Endothelial cell of umbilical vein (primary cell): ENCODE data around the gene PIMREG. TPM values are rescaled to one million over a fixed set of nuclear protein-coding genes. Genes with fewer than 3 reads are reported as not detected.

Experiments
- BruUV-seq: library from RNA; stranded (reverse); fragments of 400-500 nt; replicated peaks from 2 replicates; lab custom pipeline; 2021; lab: Mats Ljungman, UMichigan
- CTCF ChIA-PET: fragments of 300-600, 350-600 bp; sonication (Branson Sonifier 250); formaldehyde crosslinking; loops from one replicate; lab custom pipeline; 2021; ENCODE audit warnings: antibody characterized with exemption, inconsistent platforms; lab: Charles Lee
- POLR2A ChIA-PET: fragments of 300-600, 350-600 bp; sonication (Branson Sonifier 250); formaldehyde crosslinking; loops from one replicate; lab custom pipeline; 2021; ENCODE audit warnings: antibody characterized with exemption, inconsistent platforms; lab: Charles Lee
- DNase-seq: peaks from one replicate; pipeline ENCODE4 v3.0.0-alpha.2; 2011; ENCODE audit warnings: low read depth, low spot score
- FAIRE-seq: peaks from 2 replicates; lab custom pipeline; 2011; peaks lifted over from hg19 to GRCh38; lab: Jason Lieb, UNC
- H2AFZ ChIP-seq: 2 replicates; pipeline ENCODE4 v1.6.0; 2012; ENCODE audit warnings: low read depth, low read length, control low read depth, inconsistent platforms
- H3K27ac ChIP-seq: 2 replicates; pipeline ENCODE4 v1.5.1; 2011; ENCODE audit warnings: low read depth, mild to moderate bottlenecking, control low read depth, low read length, moderate library complexity; ENCODE audit not compliant: insufficient read depth
- H3K27me3 ChIP-seq, 2 experiments: 2 replicates each; pipeline versions ENCODE4 v1.6.0 to v1.6.1; 2011; ENCODE audit warnings: low read length in 2 of 2, mixed read lengths in 1 of 2; ENCODE audit not compliant: control insufficient read depth in 2 of 2, insufficient read depth in 2 of 2
- H3K36me3 ChIP-seq, 2 experiments: 2 replicates in 1 of 2; 3 replicates in 1 of 2; pipeline ENCODE4 v1.5.1; 2011; ENCODE audit warnings: low read length in 2 of 2, mild to moderate bottlenecking in 1 of 2, moderate library complexity in 1 of 2; ENCODE audit not compliant: control insufficient read depth in 2 of 2, insufficient read depth in 2 of 2; ENCODE audit errors: extremely low read depth in 1 of 2
- H3K4me1 ChIP-seq: 3 replicates; pipeline ENCODE4 v1.5.1; 2011; ENCODE audit warnings: mild to moderate bottlenecking, low read length; ENCODE audit not compliant: control insufficient read depth, insufficient read depth; ENCODE audit errors: extremely low read depth
- H3K4me2 ChIP-seq: 2 replicates; pipeline ENCODE4 v1.6.1; 2011; ENCODE audit warnings: low read length, control low read depth, mixed read lengths; ENCODE audit not compliant: insufficient read depth
- H3K4me3 ChIP-seq, 3 experiments: fragments of 200-600 bp in 1 of 3; sonication (generic), shearing (Covaris generic) in 1 of 3; replicated peaks in 1 of 3; 2 replicates each; pipeline ENCODE4 v1.5.1; 2011 to 2016; ENCODE audit warnings: control low read depth in 3 of 3, low read length in 3 of 3, mild to moderate bottlenecking in 2 of 3, inconsistent platforms in 1 of 3, low read depth in 1 of 3, moderate library complexity in 1 of 3; ENCODE audit not compliant: insufficient read depth in 1 of 3
- H3K79me2 ChIP-seq: 2 replicates; pipeline ENCODE4 v1.6.0; 2012; ENCODE audit warnings: low read length, inconsistent platforms; ENCODE audit not compliant: control insufficient read depth, insufficient read depth
- H3K9ac ChIP-seq: replicated peaks from 2 replicates; pipeline ENCODE3; 2011; ENCODE audit warnings: low read length, control low read depth; ENCODE audit not compliant: insufficient read depth; ENCODE audit errors: extremely low read depth
- H3K9me1 ChIP-seq: replicated peaks from 3 replicates; pipeline ENCODE4 v1.6.0; 2011; ENCODE audit warnings: mild to moderate bottlenecking, low read length; ENCODE audit not compliant: control insufficient read depth, insufficient read depth; ENCODE audit errors: extremely low read depth
- H3K9me3 ChIP-seq: replicated peaks from 2 replicates; pipeline ENCODE4 v1.5.1; 2012; ENCODE audit warnings: low read length, inconsistent platforms; ENCODE audit not compliant: control insufficient read depth, insufficient read depth
- H4K20me1 ChIP-seq: replicated peaks from 2 replicates; pipeline ENCODE3; 2011; ENCODE audit warnings: mild to moderate bottlenecking, low read length; ENCODE audit not compliant: control insufficient read depth, insufficient read depth; ENCODE audit errors: extremely low read depth
- EZH2 ChIP-seq: IDR thresholded peaks from 2 replicates; pipeline ENCODE4 v1.6.1; 2012; ENCODE audit warnings: borderline replicate concordance, low read depth, mild to moderate bottlenecking, moderate library complexity, low read length, inconsistent platforms; ENCODE audit not compliant: severe bottlenecking
- FOS ChIP-seq: IDR thresholded peaks from 2 replicates; pipeline ENCODE4 v1.6.1; 2011; ENCODE audit warnings: mild to moderate bottlenecking, low read length, moderate library complexity, borderline replicate concordance; ENCODE audit not compliant: insufficient read depth
- GATA2 ChIP-seq: IDR thresholded peaks from 2 replicates; pipeline ENCODE4 v1.7.0; 2011; ENCODE audit warnings: low read depth, mild to moderate bottlenecking, moderate library complexity, mixed read lengths, low read length; ENCODE audit not compliant: insufficient read length, insufficient read depth
- JUN ChIP-seq: IDR thresholded peaks from 2 replicates; pipeline ENCODE4 v1.6.1; 2011; ENCODE audit warnings: borderline replicate concordance, low read depth; ENCODE audit not compliant: insufficient read length, insufficient read depth
- MYC ChIP-seq: IDR thresholded peaks from one replicate; pipeline ENCODE4 v1.6.1; 2011; ENCODE audit warnings: mild to moderate bottlenecking, low read depth, low read length
- POLR2A ChIP-seq: IDR thresholded peaks from 2 replicates; pipeline ENCODE4 v1.6.1; 2012; ENCODE audit warnings: low read depth, mild to moderate bottlenecking, control low read depth, low read length
- POLR2AphosphoS5 ChIP-seq: IDR thresholded peaks from 2 replicates; pipeline ENCODE4 v1.6.1; 2012; ENCODE audit warnings: low read depth, mild to moderate bottlenecking, control low read depth, low read length, moderate library complexity; ENCODE audit not compliant: insufficient read depth
- dilution Hi-C: fragments of 300-500 bp; cut with MboI; formaldehyde crosslinking; loops from one replicate; pipeline ENCODE4 v1.15.0; 2019; ENCODE audit warnings: low sequenced_read_pairs; ENCODE audit not compliant: extremely low pct_ligation_motif_present
- intact Hi-C: fragments of 100-400 bp; cut with micrococcal nuclease; formaldehyde crosslinking; loops from one replicate; pipeline ENCODE4 v1.10.0; 2022
- polyA plus RNA-seq, 4 experiments: library from polyadenylated mRNA; depleted of rRNA in 3 of 4; stranded (reverse) in 3 of 4; unstranded in 1 of 4; fragments of >200 nt; gene quantifications; 2 replicates each; pipeline versions ENCODE4 v1.2.1 to v1.2.3, GENCODE V29; 2011 to 2012; ENCODE audit warnings: missing spikeins in 1 of 4
- total RNA-seq: library from RNA; stranded (reverse); gene quantifications from 2 replicates; pipeline ENCODE4 v1.2.3, GENCODE V29; 2021
- TF ChIP-seq, protein P1 (sequence below): IDR thresholded peaks from 2 replicates; pipeline ENCODE4 v1.6.1; 2011; ENCODE audit not compliant: insufficient read depth, insufficient read length
- TF ChIP-seq, protein P2 (sequence below), 2 donors: IDR thresholded peaks; 1 replicate in 1 of 2; 2 replicates in 1 of 2; pipeline ENCODE4 v1.5.1; 2011; ENCODE audit warnings: low read length in 2 of 2, mild to moderate bottlenecking in 2 of 2, moderate library complexity in 2 of 2, control low read depth in 1 of 2, inconsistent platforms in 1 of 2, low read depth in 1 of 2; ENCODE audit not compliant: insufficient read depth in 1 of 2; ENCODE audit errors: extremely low read depth in 1 of 2

The PIMREG gene
- total and polyA plus RNA-seq, 2 donors (not counting 3 experiments of a cell fraction or from before 2014, with no cell fraction given), result 26.3 to 37.7 TPM

DNA sequence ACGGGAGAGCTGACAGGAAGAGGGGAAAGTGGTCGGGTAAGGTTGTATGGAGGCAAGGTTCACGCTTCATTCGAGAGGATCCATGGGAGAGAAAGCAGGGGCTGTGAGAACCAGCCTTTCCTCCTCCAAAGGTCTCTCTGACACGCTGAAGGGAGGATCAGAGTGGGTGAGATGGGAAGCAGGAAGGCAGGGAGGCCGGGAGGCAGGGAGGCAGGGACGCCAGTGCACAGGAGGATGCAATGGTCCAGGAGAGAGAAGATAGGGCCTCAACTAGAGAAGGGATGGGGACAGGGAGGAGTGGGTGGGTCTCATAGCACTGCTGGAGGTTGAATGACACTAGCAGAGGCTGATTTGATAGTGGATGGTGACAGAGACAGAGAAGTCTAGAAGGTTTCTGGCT lies 54.1 kb downstream of the PIMREG start:
- CTCF ChIA-PET, result no interaction called here
- Histone ChIP-seq H3K9me3 (no peaks in the 10 kb centered on the region), H3K27me3 (no peaks in the 10 kb centered on the region), H3K9me1 (no peaks in the 10 kb centered on the region), H3K4me3 (no peak overlapping the region), H3K4me2 (no peak overlapping the region), H2AFZ (no peak overlapping the region), H3K79me2 (no peaks in the 10 kb centered on the region), H4K20me1 (no peaks in the 10 kb centered on the region), H3K9ac (no peak overlapping the region), H3K27ac (no peak overlapping the region), H3K36me3 (no peaks in the 10 kb centered on the region), H3K4me1 (no peaks in the 10 kb centered on the region)
- POLR2A ChIA-PET, result no interaction called here
- FAIRE-seq (no peak), DNase-seq (no peak)
- TF ChIP-seq EZH2 (no peak), FOS (no peak), JUN (no peak), POLR2AphosphoS5 (no peak), POLR2A (no peak), GATA2 (no peak), MYC (no peak)
- TF ChIP-seq, protein P1, sequence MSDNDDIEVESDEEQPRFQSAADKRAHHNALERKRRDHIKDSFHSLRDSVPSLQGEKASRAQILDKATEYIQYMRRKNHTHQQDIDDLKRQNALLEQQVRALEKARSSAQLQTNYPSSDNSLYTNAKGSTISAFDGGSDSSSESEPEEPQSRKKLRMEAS, result no peak
- TF ChIP-seq, protein P2, sequence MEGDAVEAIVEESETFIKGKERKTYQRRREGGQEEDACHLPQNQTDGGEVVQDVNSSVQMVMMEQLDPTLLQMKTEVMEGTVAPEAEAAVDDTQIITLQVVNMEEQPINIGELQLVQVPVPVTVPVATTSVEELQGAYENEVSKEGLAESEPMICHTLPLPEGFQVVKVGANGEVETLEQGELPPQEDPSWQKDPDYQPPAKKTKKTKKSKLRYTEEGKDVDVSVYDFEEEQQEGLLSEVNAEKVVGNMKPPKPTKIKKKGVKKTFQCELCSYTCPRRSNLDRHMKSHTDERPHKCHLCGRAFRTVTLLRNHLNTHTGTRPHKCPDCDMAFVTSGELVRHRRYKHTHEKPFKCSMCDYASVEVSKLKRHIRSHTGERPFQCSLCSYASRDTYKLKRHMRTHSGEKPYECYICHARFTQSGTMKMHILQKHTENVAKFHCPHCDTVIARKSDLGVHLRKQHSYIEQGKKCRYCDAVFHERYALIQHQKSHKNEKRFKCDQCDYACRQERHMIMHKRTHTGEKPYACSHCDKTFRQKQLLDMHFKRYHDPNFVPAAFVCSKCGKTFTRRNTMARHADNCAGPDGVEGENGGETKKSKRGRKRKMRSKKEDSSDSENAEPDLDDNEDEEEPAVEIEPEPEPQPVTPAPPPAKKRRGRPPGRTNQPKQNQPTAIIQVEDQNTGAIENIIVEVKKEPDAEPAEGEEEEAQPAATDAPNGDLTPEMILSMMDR (IDR thresholded peaks at IDR 0.05; ENCODE audit: extremely low read depth in 1 of 2, insufficient read depth in 1 of 2, low read depth in 1 of 2, low read length in 2 of 2), result no peak
- no TSS peak for BruUV-seq
- intact Hi-C loops, result no loop called here
- dilution Hi-C loops, result no loop called here
